ENCODE data around the gene AGBL5. TPM values are rescaled to one million over a fixed set of nuclear protein-coding genes. Genes with fewer than 3 reads are reported as not detected.

AGBL5 gene
- total and polyA plus RNA-seq, 9 of the 15 experiments (the other 6 are each of a cell fraction or from before 2014, with no cell fraction given): 3.3 to 52.7 (median 26.2) TPM

DNA sequence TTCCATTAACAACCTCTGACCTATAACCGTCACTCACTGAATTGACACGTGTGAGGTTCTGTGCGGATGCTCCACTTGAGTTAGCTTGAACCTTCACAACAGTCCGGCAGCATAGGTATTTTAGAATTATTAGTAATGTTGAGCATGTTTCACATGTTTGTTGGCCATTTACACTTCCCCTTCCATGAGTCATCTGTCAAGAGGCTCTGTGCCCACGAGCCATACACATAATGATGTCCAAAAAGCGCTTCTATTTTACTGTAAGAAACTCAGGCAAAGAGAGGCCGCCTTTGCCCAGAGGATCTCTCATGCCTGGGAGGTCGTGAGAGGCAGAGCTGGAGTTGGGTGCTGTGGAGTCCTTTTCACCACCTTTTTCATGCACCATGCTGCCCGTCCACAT is 47.6 kb upstream of the AGBL5 start (continued):
- no peak for TF ChIP-seq MYBL2 (IDR thresholded peaks at IDR 0.05; ENCODE audit: low read depth)
- TF ChIP-seq MYBL2 (CRISPR knock-in tag; IDR thresholded peaks at IDR 0.05; ENCODE audit: borderline replicate concordance): no peak
- no peak for TF ChIP-seq ZNF444 (CRISPR knock-in tag; IDR thresholded peaks at IDR 0.05)
- TF ChIP-seq ZFPM2 (CRISPR knock-in tag; IDR thresholded peaks at IDR 0.05): no peak
- no peak for TF ChIP-seq PHF8 (IDR thresholded peaks at IDR 0.05; ENCODE audit: borderline replicate concordance, low read length)
- 0 out of 2 replicates have a peak, but pooled peaks have one; percentile 19 for TF ChIP-seq ZNF239 (CRISPR knock-in tag; IDR thresholded peaks at IDR 0.05)
- no peak for TF ChIP-seq ZNF282 (CRISPR knock-in tag; IDR thresholded peaks at IDR 0.05)
- TF ChIP-seq BRD9 (IDR thresholded peaks at IDR 0.05; ENCODE audit: low read depth, partially characterized antibody): no peak
- TF ChIP-seq, protein P1, sequence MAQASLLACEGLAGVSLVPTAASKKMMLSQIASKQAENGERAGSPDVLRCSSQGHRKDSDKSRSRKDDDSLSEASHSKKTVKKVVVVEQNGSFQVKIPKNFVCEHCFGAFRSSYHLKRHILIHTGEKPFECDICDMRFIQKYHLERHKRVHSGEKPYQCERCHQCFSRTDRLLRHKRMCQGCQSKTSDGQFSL (CRISPR knock-in tag; IDR thresholded peaks at IDR 0.05): no peak
- TF ChIP-seq, protein P1 (tag; IDR thresholded peaks at IDR 0.05): 0 out of 4 replicates have a peak, but pooled peaks of 1 of the 2 experiments have one; percentile 22
- TF ChIP-seq, protein P2, sequence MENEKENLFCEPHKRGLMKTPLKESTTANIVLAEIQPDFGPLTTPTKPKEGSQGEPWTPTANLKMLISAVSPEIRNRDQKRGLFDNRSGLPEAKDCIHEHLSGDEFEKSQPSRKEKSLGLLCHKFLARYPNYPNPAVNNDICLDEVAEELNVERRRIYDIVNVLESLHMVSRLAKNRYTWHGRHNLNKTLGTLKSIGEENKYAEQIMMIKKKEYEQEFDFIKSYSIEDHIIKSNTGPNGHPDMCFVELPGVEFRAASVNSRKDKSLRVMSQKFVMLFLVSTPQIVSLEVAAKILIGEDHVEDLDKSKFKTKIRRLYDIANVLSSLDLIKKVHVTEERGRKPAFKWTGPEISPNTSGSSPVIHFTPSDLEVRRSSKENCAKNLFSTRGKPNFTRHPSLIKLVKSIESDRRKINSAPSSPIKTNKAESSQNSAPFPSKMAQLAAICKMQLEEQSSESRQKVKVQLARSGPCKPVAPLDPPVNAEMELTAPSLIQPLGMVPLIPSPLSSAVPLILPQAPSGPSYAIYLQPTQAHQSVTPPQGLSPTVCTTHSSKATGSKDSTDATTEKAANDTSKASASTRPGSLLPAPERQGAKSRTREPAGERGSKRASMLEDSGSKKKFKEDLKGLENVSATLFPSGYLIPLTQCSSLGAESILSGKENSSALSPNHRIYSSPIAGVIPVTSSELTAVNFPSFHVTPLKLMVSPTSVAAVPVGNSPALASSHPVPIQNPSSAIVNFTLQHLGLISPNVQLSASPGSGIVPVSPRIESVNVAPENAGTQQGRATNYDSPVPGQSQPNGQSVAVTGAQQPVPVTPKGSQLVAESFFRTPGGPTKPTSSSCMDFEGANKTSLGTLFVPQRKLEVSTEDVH (IDR thresholded peaks at IDR 0.05; ENCODE audit: low read depth, partially characterized antibody): no peak
- no peak for TF ChIP-seq SAFB (IDR thresholded peaks at IDR 0.05; ENCODE audit: borderline replicate concordance, low read depth, low read length)
- TF ChIP-seq, protein P3, sequence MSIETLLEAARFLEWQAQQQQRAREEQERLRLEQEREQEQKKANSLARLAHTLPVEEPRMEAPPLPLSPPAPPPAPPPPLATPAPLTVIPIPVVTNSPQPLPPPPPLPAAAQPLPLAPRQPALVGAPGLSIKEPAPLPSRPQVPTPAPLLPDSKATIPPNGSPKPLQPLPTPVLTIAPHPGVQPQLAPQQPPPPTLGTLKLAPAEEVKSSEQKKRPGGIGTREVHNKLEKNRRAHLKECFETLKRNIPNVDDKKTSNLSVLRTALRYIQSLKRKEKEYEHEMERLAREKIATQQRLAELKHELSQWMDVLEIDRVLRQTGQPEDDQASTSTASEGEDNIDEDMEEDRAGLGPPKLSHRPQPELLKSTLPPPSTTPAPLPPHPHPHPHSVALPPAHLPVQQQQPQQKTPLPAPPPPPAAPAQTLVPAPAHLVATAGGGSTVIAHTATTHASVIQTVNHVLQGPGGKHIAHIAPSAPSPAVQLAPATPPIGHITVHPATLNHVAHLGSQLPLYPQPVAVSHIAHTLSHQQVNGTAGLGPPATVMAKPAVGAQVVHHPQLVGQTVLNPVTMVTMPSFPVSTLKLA (conservative IDR thresholded peaks at IDR 0.05): peak in 1 of 2 experiments; percentile 30; a peak in 1 of 4 replicates
- TF ChIP-seq NFIC (IDR thresholded peaks at IDR 0.05): no peak
- no peak for TF ChIP-seq SMAD4 (CRISPR knock-in tag; conservative IDR thresholded peaks at IDR 0.05)
- TF ChIP-seq NR2C1 (IDR thresholded peaks at IDR 0.05): no peak
- peak; percentile 34; the same call in 1 of the 2 replicates for TF ChIP-seq NR2C1 (tag; IDR thresholded peaks at IDR 0.05)
- no peak for TF ChIP-seq HMGN3 (IDR thresholded peaks at IDR 0.05; ENCODE audit: borderline replicate concordance, extremely low read depth, insufficient read length, low read depth, low read length)
- no peak for TF ChIP-seq ZNF79 (CRISPR knock-in tag; IDR thresholded peaks at IDR 0.05; ENCODE audit: low read depth)
- TF ChIP-seq ZNF696 (CRISPR knock-in tag; conservative IDR thresholded peaks at IDR 0.05): no peak
- TF ChIP-seq, protein P4, sequence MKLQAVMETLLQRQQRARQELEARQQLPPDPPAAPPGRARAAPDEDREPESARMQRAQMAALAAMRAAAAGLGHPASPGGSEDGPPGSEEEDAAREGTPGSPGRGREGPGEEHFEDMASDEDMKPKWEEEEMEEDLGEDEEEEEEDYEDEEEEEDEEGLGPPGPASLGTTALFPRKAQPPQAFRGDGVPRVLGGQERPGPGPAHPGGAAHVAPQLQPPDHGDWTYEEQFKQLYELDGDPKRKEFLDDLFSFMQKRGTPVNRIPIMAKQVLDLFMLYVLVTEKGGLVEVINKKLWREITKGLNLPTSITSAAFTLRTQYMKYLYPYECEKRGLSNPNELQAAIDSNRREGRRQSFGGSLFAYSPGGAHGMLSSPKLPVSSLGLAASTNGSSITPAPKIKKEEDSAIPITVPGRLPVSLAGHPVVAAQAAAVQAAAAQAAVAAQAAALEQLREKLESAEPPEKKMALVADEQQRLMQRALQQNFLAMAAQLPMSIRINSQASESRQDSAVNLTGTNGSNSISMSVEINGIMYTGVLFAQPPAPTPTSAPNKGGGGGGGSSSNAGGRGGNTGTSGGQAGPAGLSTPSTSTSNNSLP (IDR thresholded peaks at IDR 0.05; ENCODE audit: borderline replicate concordance, low read depth, low read length): no peak
- no peak for TF ChIP-seq FOXK1 (CRISPR knock-in tag; IDR thresholded peaks at IDR 0.05; ENCODE audit: borderline replicate concordance)
- TF ChIP-seq KDM1A (IDR thresholded peaks at IDR 0.05): no peak
- no peak for TF ChIP-seq NFE2 (IDR thresholded peaks at IDR 0.05; ENCODE audit: low read depth)
